ENCODE measurements around the gene LLCFC1. TPM values are rescaled to one million over a fixed set of nuclear protein-coding genes. Genes with fewer than 3 reads are reported as not detected.
A peak's percentile ranks its signal among the peaks of the same experiment; 100 is the strongest.

LLCFC1 gene
- polyA plus RNA-seq, 1 donor = 6.6 TPM

GRCh38 chr7:142910481-142910880 lies 28.8 kb upstream of the LLCFC1 start:
- Histone ChIP-seq H3K27ac (ENCODE audit: low read length) (peak overlapping the region; percentile 8), H3K27me3 (ENCODE audit: control insufficient read depth, insufficient read depth, low read length) (peaks cover 4% of the 10 kb centered on the region), H3K4me3 (ENCODE audit: low read length) (no peak overlapping the region), H3K4me1 (ENCODE audit: control insufficient read depth, insufficient read depth, low read length) (peaks cover 15% of the 10 kb centered on the region), H3K36me3 (ENCODE audit: control insufficient read depth, insufficient read depth, low read length) (no peaks in the 10 kb centered on the region), H3K9me3 (ENCODE audit: control insufficient read depth, low read depth, low read length) (no peaks in the 10 kb centered on the region)
- no CpG with 5 or more reads among the region's 2 CpGs for whole genome bisulfite sequencing (ENCODE audit: insufficient coverage, low lambda C conversion rate)
- no peak for DNase-seq

- no peaks in the 10 kb centered on the region for H3K36me3 ChIP-seq (ENCODE audit: control insufficient read depth, insufficient read depth, low read length)
- H3K4me3 ChIP-seq (ENCODE audit: low read length) = no peak overlapping the region
- H3K4me1 ChIP-seq (ENCODE audit: control insufficient read depth, insufficient read depth, low read length) = peaks cover 15% of the 10 kb centered on the region
- no peak for DNase-seq
- no peaks in the 10 kb centered on the region for H3K9me3 ChIP-seq (ENCODE audit: control insufficient read depth, low read depth, low read length)
- no peak overlapping the region for H3K27ac ChIP-seq (ENCODE audit: low read length)
- no CpG with 5 or more reads among the region's 3 CpGs for WGBS (ENCODE audit: insufficient coverage, low lambda C conversion rate)
- peaks cover 13% of the 10 kb centered on the region for H3K27me3 ChIP-seq (ENCODE audit: control insufficient read depth, insufficient read depth, low read length)
Observed at GRCh38 chr7:142913051-142913450, 26.2 kb upstream of the LLCFC1 start.

- Histone ChIP-seq H3K4me1 (ENCODE audit: control insufficient read depth, insufficient read depth, low read length) (peaks cover 15% of the 10 kb centered on the region), H3K4me3 (ENCODE audit: low read length) (no peak overlapping the region), H3K9me3 (ENCODE audit: control insufficient read depth, low read depth, low read length) (no peaks in the 10 kb centered on the region), H3K27ac (ENCODE audit: low read length) (no peak overlapping the region), H3K36me3 (ENCODE audit: control insufficient read depth, insufficient read depth, low read length) (no peaks in the 10 kb centered on the region), H3K27me3 (ENCODE audit: control insufficient read depth, insufficient read depth, low read length) (peaks cover 17% of the 10 kb centered on the region)
- no peak for DNase-seq
- no CpG with 5 or more reads among the region's 2 CpGs for WGBS (ENCODE audit: insufficient coverage, low lambda C conversion rate)
Observed at GRCh38 chr7:142913566-142913965, 25.7 kb upstream of the LLCFC1 start.

GRCh38 chr7:142914121-142914520 lies 25.2 kb upstream of the LLCFC1 start:
- Histone ChIP-seq H3K9me3 (ENCODE audit: control insufficient read depth, low read depth, low read length) (no peaks in the 10 kb centered on the region), H3K4me1 (ENCODE audit: control insufficient read depth, insufficient read depth, low read length) (peaks cover 13% of the 10 kb centered on the region), H3K36me3 (ENCODE audit: control insufficient read depth, insufficient read depth, low read length) (no peaks in the 10 kb centered on the region), H3K27ac (ENCODE audit: low read length) (no peak overlapping the region), H3K4me3 (ENCODE audit: low read length) (no peak overlapping the region), H3K27me3 (ENCODE audit: control insufficient read depth, insufficient read depth, low read length) (peaks cover 19% of the 10 kb centered on the region)
- WGBS (ENCODE audit: insufficient coverage, low lambda C conversion rate) = 100% methylated on average over 1 of the region's 1 CpG
- DNase-seq = no peak

GRCh38 chr7:142915315-142915714 lies 24.0 kb upstream of the LLCFC1 start:
- H3K4me3 ChIP-seq (ENCODE audit: low read length) = no peak overlapping the region
- peaks cover 19% of the 10 kb centered on the region for H3K27me3 ChIP-seq (ENCODE audit: control insufficient read depth, insufficient read depth, low read length)
- no peaks in the 10 kb centered on the region for H3K36me3 ChIP-seq (ENCODE audit: control insufficient read depth, insufficient read depth, low read length)
- no CpG with 5 or more reads among the region's 8 CpGs for WGBS (ENCODE audit: insufficient coverage, low lambda C conversion rate)
- H3K27ac ChIP-seq (ENCODE audit: low read length) = no peak overlapping the region
- DNase-seq = no peak
- no peaks in the 10 kb centered on the region for H3K9me3 ChIP-seq (ENCODE audit: control insufficient read depth, low read depth, low read length)
- H3K4me1 ChIP-seq (ENCODE audit: control insufficient read depth, insufficient read depth, low read length) = peaks cover 7% of the 10 kb centered on the region

- no peak overlapping the region for H3K4me3 ChIP-seq (ENCODE audit: low read length)
- H3K27me3 ChIP-seq (ENCODE audit: control insufficient read depth, insufficient read depth, low read length) = peaks cover 19% of the 10 kb centered on the region
- no peaks in the 10 kb centered on the region for H3K9me3 ChIP-seq (ENCODE audit: control insufficient read depth, low read depth, low read length)
- whole genome bisulfite sequencing (ENCODE audit: insufficient coverage, low lambda C conversion rate) = no CpG with 5 or more reads among the region's 2 CpGs
- H3K4me1 ChIP-seq (ENCODE audit: control insufficient read depth, insufficient read depth, low read length) = no peaks in the 10 kb centered on the region
- no peak for DNase-seq
- H3K27ac ChIP-seq (ENCODE audit: low read length) = no peak overlapping the region
- H3K36me3 ChIP-seq (ENCODE audit: control insufficient read depth, insufficient read depth, low read length) = no peaks in the 10 kb centered on the region
Observed at GRCh38 chr7:142916508-142916907, 22.8 kb upstream of the LLCFC1 start.

- no peak for DNase-seq
- peaks cover 18% of the 10 kb centered on the region for H3K27me3 ChIP-seq (ENCODE audit: control insufficient read depth, insufficient read depth, low read length)
- no CpG with 5 or more reads among the region's 3 CpGs for WGBS (ENCODE audit: insufficient coverage, low lambda C conversion rate)
- H3K27ac ChIP-seq (ENCODE audit: low read length) = no peak overlapping the region
- no peak overlapping the region for H3K4me3 ChIP-seq (ENCODE audit: low read length)
- H3K9me3 ChIP-seq (ENCODE audit: control insufficient read depth, low read depth, low read length) = no peaks in the 10 kb centered on the region
- peaks cover 3% of the 10 kb centered on the region for H3K4me1 ChIP-seq (ENCODE audit: control insufficient read depth, insufficient read depth, low read length)
- H3K36me3 ChIP-seq (ENCODE audit: control insufficient read depth, insufficient read depth, low read length) = no peaks in the 10 kb centered on the region
Observed at GRCh38 chr7:142917447-142917846, 21.8 kb upstream of the LLCFC1 start.

GRCh38 chr7:142918901-142919300 lies 20.4 kb upstream of the LLCFC1 start:
- H3K27me3 ChIP-seq (ENCODE audit: control insufficient read depth, insufficient read depth, low read length) = peaks cover 18% of the 10 kb centered on the region
- no peak overlapping the region for H3K4me3 ChIP-seq (ENCODE audit: low read length)
- H3K36me3 ChIP-seq (ENCODE audit: control insufficient read depth, insufficient read depth, low read length) = no peaks in the 10 kb centered on the region
- no peak for DNase-seq
- H3K9me3 ChIP-seq (ENCODE audit: control insufficient read depth, low read depth, low read length) = no peaks in the 10 kb centered on the region
- no peak overlapping the region for H3K27ac ChIP-seq (ENCODE audit: low read length)
- peaks cover 15% of the 10 kb centered on the region for H3K4me1 ChIP-seq (ENCODE audit: control insufficient read depth, insufficient read depth, low read length)
- no CpG with 5 or more reads among the region's 2 CpGs for WGBS (ENCODE audit: insufficient coverage, low lambda C conversion rate)

- no peak for DNase-seq
- Histone ChIP-seq H3K36me3 (ENCODE audit: control insufficient read depth, insufficient read depth, low read length) (no peaks in the 10 kb centered on the region), H3K4me3 (ENCODE audit: low read length) (no peak overlapping the region), H3K9me3 (ENCODE audit: control insufficient read depth, low read depth, low read length) (no peaks in the 10 kb centered on the region), H3K4me1 (ENCODE audit: control insufficient read depth, insufficient read depth, low read length) (peaks cover 15% of the 10 kb centered on the region), H3K27ac (ENCODE audit: low read length) (no peak overlapping the region), H3K27me3 (ENCODE audit: control insufficient read depth, insufficient read depth, low read length) (peaks cover 18% of the 10 kb centered on the region)
- WGBS (ENCODE audit: insufficient coverage, low lambda C conversion rate) = no CpG with 5 or more reads among the region's 3 CpGs
Observed at GRCh38 chr7:142919656-142920055, 19.6 kb upstream of the LLCFC1 start.

GRCh38 chr7:142923391-142923790 lies 15.9 kb upstream of the LLCFC1 start:
- Histone ChIP-seq H3K9me3 (ENCODE audit: control insufficient read depth, low read depth, low read length) (no peaks in the 10 kb centered on the region), H3K36me3 (ENCODE audit: control insufficient read depth, insufficient read depth, low read length) (no peaks in the 10 kb centered on the region), H3K27ac (ENCODE audit: low read length) (peak overlapping the region; percentile 63), H3K4me3 (ENCODE audit: low read length) (no peak overlapping the region), H3K4me1 (ENCODE audit: control insufficient read depth, insufficient read depth, low read length) (peaks cover 15% of the 10 kb centered on the region), H3K27me3 (ENCODE audit: control insufficient read depth, insufficient read depth, low read length) (peaks cover 4% of the 10 kb centered on the region)
- DNase-seq = peak; percentile 22 to 68
- 33% methylated on average over 1 of the region's 2 CpGs for WGBS (ENCODE audit: insufficient coverage, low lambda C conversion rate)

GRCh38 chr7:142925413-142925812 lies 13.9 kb upstream of the LLCFC1 start:
- Histone ChIP-seq H3K27me3 (ENCODE audit: control insufficient read depth, insufficient read depth, low read length) (no peaks in the 10 kb centered on the region), H3K4me3 (ENCODE audit: low read length) (no peak overlapping the region), H3K27ac (ENCODE audit: low read length) (no peak overlapping the region), H3K36me3 (ENCODE audit: control insufficient read depth, insufficient read depth, low read length) (no peaks in the 10 kb centered on the region), H3K9me3 (ENCODE audit: control insufficient read depth, low read depth, low read length) (no peaks in the 10 kb centered on the region), H3K4me1 (ENCODE audit: control insufficient read depth, insufficient read depth, low read length) (peaks cover 15% of the 10 kb centered on the region)
- 86% methylated on average over 3 of the region's 12 CpGs for WGBS (ENCODE audit: insufficient coverage, low lambda C conversion rate)
- DNase-seq = no peak
